Retinal pigment epithelial cell (primary cell): ENCODE results near the gene SLFNL1.

ENCODE experiments used
- DNase-seq: peaks from one replicate; pipeline ENCODE4 v3.0.0-alpha.2; 2010; ENCODE audit warnings: low read depth
- H3K4me3 ChIP-seq: 2 replicates; pipeline ENCODE4 v1.5.1; 2011; ENCODE audit warnings: mild to moderate bottlenecking, low read length, control low read depth, moderate library complexity
- TF ChIP-seq, protein P1 (sequence below): conservative IDR thresholded peaks from 2 replicates; pipeline ENCODE4 v1.5.1; 2011; ENCODE audit warnings: low read depth, low read length, control low read depth, inconsistent platforms

Gene SLFNL1

GRCh38 chr1:41021526-41022308 lies at the start of gene SLFNL1:
Gene SLFNL1, minus strand, starts transcription at chr1:41021725. Its CDS starts 1,065 bp downstream, at chr1:41020660.
- TF ChIP-seq, protein P1, sequence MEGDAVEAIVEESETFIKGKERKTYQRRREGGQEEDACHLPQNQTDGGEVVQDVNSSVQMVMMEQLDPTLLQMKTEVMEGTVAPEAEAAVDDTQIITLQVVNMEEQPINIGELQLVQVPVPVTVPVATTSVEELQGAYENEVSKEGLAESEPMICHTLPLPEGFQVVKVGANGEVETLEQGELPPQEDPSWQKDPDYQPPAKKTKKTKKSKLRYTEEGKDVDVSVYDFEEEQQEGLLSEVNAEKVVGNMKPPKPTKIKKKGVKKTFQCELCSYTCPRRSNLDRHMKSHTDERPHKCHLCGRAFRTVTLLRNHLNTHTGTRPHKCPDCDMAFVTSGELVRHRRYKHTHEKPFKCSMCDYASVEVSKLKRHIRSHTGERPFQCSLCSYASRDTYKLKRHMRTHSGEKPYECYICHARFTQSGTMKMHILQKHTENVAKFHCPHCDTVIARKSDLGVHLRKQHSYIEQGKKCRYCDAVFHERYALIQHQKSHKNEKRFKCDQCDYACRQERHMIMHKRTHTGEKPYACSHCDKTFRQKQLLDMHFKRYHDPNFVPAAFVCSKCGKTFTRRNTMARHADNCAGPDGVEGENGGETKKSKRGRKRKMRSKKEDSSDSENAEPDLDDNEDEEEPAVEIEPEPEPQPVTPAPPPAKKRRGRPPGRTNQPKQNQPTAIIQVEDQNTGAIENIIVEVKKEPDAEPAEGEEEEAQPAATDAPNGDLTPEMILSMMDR = no peak
- no peak within 1 kb of the TSS for H3K4me3 ChIP-seq
- no peak for DNase-seq

DNA sequence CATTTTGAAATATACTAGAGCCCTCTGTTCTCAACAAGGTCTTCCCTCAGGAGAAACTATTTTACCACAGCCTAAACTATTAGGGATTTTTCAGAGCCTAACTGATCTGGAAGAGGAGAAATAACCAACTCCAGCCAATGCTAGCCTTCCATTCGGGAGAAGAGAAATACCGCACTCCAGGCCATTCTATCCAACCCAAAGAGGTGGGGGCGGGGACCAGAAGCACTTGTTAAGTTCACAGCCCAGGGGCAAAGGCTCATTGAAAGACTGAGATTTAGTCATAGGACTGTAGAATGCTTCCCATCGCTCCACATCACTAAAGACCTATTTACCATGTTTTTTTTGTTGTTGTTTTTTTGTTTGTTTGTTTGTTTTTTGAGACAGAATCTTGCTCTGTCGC lies 35.4 kb upstream of the SLFNL1 start:
- H3K4me3 ChIP-seq = no peak overlapping the region
- TF ChIP-seq, protein P1 = no peak
- DNase-seq = no peak

DNA sequence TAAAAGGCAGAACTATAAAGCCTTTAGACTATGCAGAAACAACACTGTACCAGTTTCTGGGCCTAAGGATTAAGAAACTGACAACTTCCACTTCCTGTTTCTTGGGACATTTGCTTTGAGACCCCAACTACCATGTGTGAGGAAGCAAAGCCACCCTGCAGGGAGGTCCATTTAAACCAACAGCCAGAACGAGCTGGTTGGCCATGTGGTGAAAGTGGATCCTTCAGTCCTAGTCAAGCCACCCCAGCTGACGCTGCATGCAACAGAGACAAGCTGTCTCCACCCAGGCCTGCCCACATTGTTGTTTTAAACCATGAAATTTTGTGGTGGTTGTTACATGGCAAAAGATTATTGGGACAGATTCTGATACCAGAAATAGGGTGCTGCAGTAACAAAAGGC lies 31.8 kb upstream of the SLFNL1 start:
- DNase-seq = no peak
- TF ChIP-seq, protein P1 = no peak
- H3K4me3 ChIP-seq = no peak overlapping the region

- DNase-seq = no peak
- TF ChIP-seq, protein P1 = no peak
Measured at GRCh38 chr1:41051022-41051421, 29.5 kb upstream of the SLFNL1 start.

GRCh38 chr1:41048540-41048939 lies 27.0 kb upstream of the SLFNL1 start:
- no peak overlapping the region for H3K4me3 ChIP-seq
- DNase-seq = no peak
- TF ChIP-seq, protein P1 = no peak

More at GRCh38 chr1:41051022-41051421, 29.5 kb upstream of the SLFNL1 start:
- no peak overlapping the region for H3K4me3 ChIP-seq

GRCh38 chr1:41046347-41046775 lies 24.8 kb upstream of the SLFNL1 start:
- DNase-seq = no peak

GRCh38 chr1:41045740-41046139 lies 24.2 kb upstream of the SLFNL1 start:
- peak; percentile 41 for DNase-seq
- no peak overlapping the region for H3K4me3 ChIP-seq
- TF ChIP-seq, protein P1 = no peak

More at GRCh38 chr1:41046347-41046775, 24.8 kb upstream of the SLFNL1 start:
- TF ChIP-seq, protein P1 = no peak
- no peak overlapping the region for H3K4me3 ChIP-seq
